Measurements from ENCODE around the gene GPATCH2L. TPM values are rescaled to one million over a fixed set of nuclear protein-coding genes. Genes with fewer than 3 reads are reported as not detected.

GPATCH2L gene
- total and polyA plus RNA-seq, 4 donors = 9.5 to 61.8 (median 36.4) TPM

GRCh38 chr14:76203086-76204001, 51.6 kb downstream of the GPATCH2L start:
- ATAC-seq (ENCODE audit: low FRiP score) (no peak), DNase-seq (peak; percentile 59 to 66)
- WGBS, 2 donors = 81 to 84% methylated on average over 11 of the region's 11 CpGs
- no peaks in the 10 kb centered on the region for H3K27me3 ChIP-seq (ENCODE audit: control insufficient read depth in 1 of 2, insufficient read depth in 2 of 2, low read length in 1 of 2)
- peaks cover 0 to 3% of the 10 kb centered on the region in 2 donors for H3K4me1 ChIP-seq (ENCODE audit: control insufficient read depth in 1 of 2, insufficient read depth in 2 of 2, low read length in 2 of 2)
- no peaks in the 10 kb centered on the region for H3K9me3 ChIP-seq (ENCODE audit: control insufficient read depth, low read length)
- peaks cover 4 to 7% of the 10 kb centered on the region in 2 donors for H3K36me3 ChIP-seq (ENCODE audit: control insufficient read depth in 1 of 2, insufficient read depth in 2 of 2, low read length in 1 of 2)
- H3K4me3 ChIP-seq (ENCODE audit: low read length in 2 of 2) = no peak overlapping the region
- no peak overlapping the region for H3K27ac ChIP-seq (ENCODE audit: low read depth in 1 of 2, low read length in 2 of 2)
- intact Hi-C loops (cut with DNase I) = no loop called here

- 94 to 95% methylated on average over 5 of the region's 5 CpGs for WGBS, 2 donors
- no peak for ATAC-seq (ENCODE audit: low FRiP score)
Measured at GRCh38 chr14:76204461-76205230, 52.9 kb downstream of the GPATCH2L start.

GRCh38 chr14:76205708-76206107, 54.0 kb downstream of the GPATCH2L start:
- Histone ChIP-seq H3K9me3 (ENCODE audit: control insufficient read depth, low read length) (no peaks in the 10 kb centered on the region), H3K36me3 (ENCODE audit: control insufficient read depth in 1 of 2, insufficient read depth in 2 of 2, low read length in 1 of 2) (peaks cover 4 to 7% of the 10 kb centered on the region in 2 donors), H3K27ac (ENCODE audit: low read depth in 1 of 2, low read length in 2 of 2) (no peak overlapping the region), H3K27me3 (ENCODE audit: control insufficient read depth in 1 of 2, insufficient read depth in 2 of 2, low read length in 1 of 2) (no peaks in the 10 kb centered on the region), H3K4me1 (ENCODE audit: control insufficient read depth in 1 of 2, insufficient read depth in 2 of 2, low read length in 2 of 2) (peaks cover 0 to 3% of the 10 kb centered on the region in 2 donors), H3K4me3 (ENCODE audit: low read length in 2 of 2) (no peak overlapping the region)
- intact Hi-C loops (cut with DNase I) = no loop called here
- no peak for ATAC-seq (ENCODE audit: low FRiP score)
- DNase-seq = no peak
- WGBS, 2 donors = 85 to 90% methylated on average over 5 of the region's 5 CpGs

More at GRCh38 chr14:76204461-76205230, 52.9 kb downstream of the GPATCH2L start:
- DNase-seq = no peak
- Histone ChIP-seq H3K4me1 (ENCODE audit: control insufficient read depth in 1 of 2, insufficient read depth in 2 of 2, low read length in 2 of 2) (peaks cover 0 to 3% of the 10 kb centered on the region in 2 donors), H3K36me3 (ENCODE audit: control insufficient read depth in 1 of 2, insufficient read depth in 2 of 2, low read length in 1 of 2) (peaks cover 4 to 7% of the 10 kb centered on the region in 2 donors), H3K4me3 (ENCODE audit: low read length in 2 of 2) (no peak overlapping the region), H3K27ac (ENCODE audit: low read depth in 1 of 2, low read length in 2 of 2) (no peak overlapping the region), H3K9me3 (ENCODE audit: control insufficient read depth, low read length) (no peaks in the 10 kb centered on the region), H3K27me3 (ENCODE audit: control insufficient read depth in 1 of 2, insufficient read depth in 2 of 2, low read length in 1 of 2) (no peaks in the 10 kb centered on the region)
- intact Hi-C loops (cut with DNase I) = no loop called here

GRCh38 chr14:76208340-76208739, 56.6 kb downstream of the GPATCH2L start:
- H3K27ac ChIP-seq (ENCODE audit: low read depth in 1 of 2, low read length in 2 of 2) = no peak overlapping the region
- H3K4me3 ChIP-seq (ENCODE audit: low read length in 2 of 2) = no peak overlapping the region
- H3K4me1 ChIP-seq (ENCODE audit: control insufficient read depth in 1 of 2, insufficient read depth in 2 of 2, low read length in 2 of 2) = peaks cover 0 to 3% of the 10 kb centered on the region in 2 donors
- intact Hi-C loops (cut with DNase I) = no loop called here
- DNase-seq = no peak
- no peak for ATAC-seq (ENCODE audit: low FRiP score)
- no peaks in the 10 kb centered on the region for H3K9me3 ChIP-seq (ENCODE audit: control insufficient read depth, low read length)
- WGBS, 2 donors = 34 to 40% methylated on average over 5 of the region's 5 CpGs
- peaks cover 0 to 2% of the 10 kb centered on the region in 2 donors for H3K36me3 ChIP-seq (ENCODE audit: control insufficient read depth in 1 of 2, insufficient read depth in 2 of 2, low read length in 1 of 2)
- H3K27me3 ChIP-seq (ENCODE audit: control insufficient read depth in 1 of 2, insufficient read depth in 2 of 2, low read length in 1 of 2) = no peaks in the 10 kb centered on the region

GRCh38 chr14:76212242-76212641, 60.5 kb downstream of the GPATCH2L start:
- DNase-seq = no peak

GRCh38 chr14:76217179-76217578, 65.5 kb downstream of the GPATCH2L start:
- intact Hi-C loops (cut with DNase I) = no loop called here
- Histone ChIP-seq H3K27me3 (ENCODE audit: control insufficient read depth in 1 of 2, insufficient read depth in 2 of 2, low read length in 1 of 2) (no peaks in the 10 kb centered on the region), H3K4me3 (ENCODE audit: low read length in 2 of 2) (no peak overlapping the region), H3K9me3 (ENCODE audit: control insufficient read depth, low read length) (peaks cover 2% of the 10 kb centered on the region), H3K4me1 (ENCODE audit: control insufficient read depth in 1 of 2, insufficient read depth in 2 of 2, low read length in 2 of 2) (no peaks in the 10 kb centered on the region), H3K27ac (ENCODE audit: low read depth in 1 of 2, low read length in 2 of 2) (no peak overlapping the region), H3K36me3 (ENCODE audit: control insufficient read depth in 1 of 2, insufficient read depth in 2 of 2, low read length in 1 of 2) (no peaks in the 10 kb centered on the region)
- DNase-seq (no peak), ATAC-seq (ENCODE audit: low FRiP score) (no peak)
- 83 to 84% methylated on average over 3 of the region's 3 CpGs for WGBS, 2 donors

More at GRCh38 chr14:76212242-76212641, 60.5 kb downstream of the GPATCH2L start:
- Histone ChIP-seq H3K27ac (ENCODE audit: low read depth in 1 of 2, low read length in 2 of 2) (no peak overlapping the region), H3K4me1 (ENCODE audit: control insufficient read depth in 1 of 2, insufficient read depth in 2 of 2, low read length in 2 of 2) (no peaks in the 10 kb centered on the region), H3K27me3 (ENCODE audit: control insufficient read depth in 1 of 2, insufficient read depth in 2 of 2, low read length in 1 of 2) (no peaks in the 10 kb centered on the region), H3K9me3 (ENCODE audit: control insufficient read depth, low read length) (peaks cover 2% of the 10 kb centered on the region), H3K4me3 (ENCODE audit: low read length in 2 of 2) (no peak overlapping the region), H3K36me3 (ENCODE audit: control insufficient read depth in 1 of 2, insufficient read depth in 2 of 2, low read length in 1 of 2) (no peaks in the 10 kb centered on the region)
- 87 to 92% methylated on average over 3 of the region's 3 CpGs for WGBS, 2 donors
- intact Hi-C loops (cut with DNase I) = no loop called here
- ATAC-seq (ENCODE audit: low FRiP score) = no peak

GRCh38 chr14:76218662-76219061, 66.9 kb downstream of the GPATCH2L start:
- Histone ChIP-seq H3K27me3 (ENCODE audit: control insufficient read depth in 1 of 2, insufficient read depth in 2 of 2, low read length in 1 of 2) (no peaks in the 10 kb centered on the region), H3K36me3 (ENCODE audit: control insufficient read depth in 1 of 2, insufficient read depth in 2 of 2, low read length in 1 of 2) (no peaks in the 10 kb centered on the region), H3K27ac (ENCODE audit: low read depth in 1 of 2, low read length in 2 of 2) (no peak overlapping the region), H3K4me1 (ENCODE audit: control insufficient read depth in 1 of 2, insufficient read depth in 2 of 2, low read length in 2 of 2) (no peaks in the 10 kb centered on the region), H3K9me3 (ENCODE audit: control insufficient read depth, low read length) (peaks cover 2% of the 10 kb centered on the region), H3K4me3 (ENCODE audit: low read length in 2 of 2) (no peak overlapping the region)
- DNase-seq (no peak), ATAC-seq (ENCODE audit: low FRiP score) (no peak)
- intact Hi-C loops (cut with DNase I) = no loop called here
- WGBS, 2 donors = 81 to 91% methylated on average over 2 of the region's 2 CpGs

- no peaks in the 10 kb centered on the region for H3K9me3 ChIP-seq (ENCODE audit: control insufficient read depth, low read length)
- no peak overlapping the region for H3K27ac ChIP-seq (ENCODE audit: low read depth in 1 of 2, low read length in 2 of 2)
- intact Hi-C loops (cut with DNase I) = no loop called here
- DNase-seq = no peak
- WGBS, 2 donors = 67 to 72% methylated on average over 3 of the region's 3 CpGs
- H3K27me3 ChIP-seq (ENCODE audit: control insufficient read depth in 1 of 2, insufficient read depth in 2 of 2, low read length in 1 of 2) = no peaks in the 10 kb centered on the region
- no peaks in the 10 kb centered on the region for H3K36me3 ChIP-seq (ENCODE audit: control insufficient read depth in 1 of 2, insufficient read depth in 2 of 2, low read length in 1 of 2)
- H3K4me3 ChIP-seq (ENCODE audit: low read length in 2 of 2) = no peak overlapping the region
- H3K4me1 ChIP-seq (ENCODE audit: control insufficient read depth in 1 of 2, insufficient read depth in 2 of 2, low read length in 2 of 2) = no peaks in the 10 kb centered on the region
- no peak for ATAC-seq (ENCODE audit: low FRiP score)
Measured at GRCh38 chr14:76219873-76220272, 68.2 kb downstream of the GPATCH2L start.

Data from aorta (tissue), 5 donors.